GM19455 (cell line): ENCODE data around the gene C16orf90.
"Not testable (repeated sequence)": the region's sequence is repeated elsewhere in the genome, so short reads cannot be mapped to it uniquely, and the experiment has no call there.

Experiments
- ATAC-seq: cut with Tn5 transposase; IDR thresholded peaks from one replicate; pipeline ENCODE4 v1.9.1; 2021; ENCODE audit not compliant: unreplicated experiment

Gene C16orf90, protein sequence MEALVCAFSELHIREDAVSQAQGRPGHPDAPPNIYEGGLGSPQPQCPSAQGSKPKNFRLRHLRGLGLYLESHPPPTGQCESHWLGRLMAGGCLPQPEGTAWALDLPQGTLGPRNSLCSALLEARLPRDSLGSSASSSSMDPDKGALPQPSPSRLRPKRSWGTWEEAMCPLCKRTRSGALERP

DNA sequence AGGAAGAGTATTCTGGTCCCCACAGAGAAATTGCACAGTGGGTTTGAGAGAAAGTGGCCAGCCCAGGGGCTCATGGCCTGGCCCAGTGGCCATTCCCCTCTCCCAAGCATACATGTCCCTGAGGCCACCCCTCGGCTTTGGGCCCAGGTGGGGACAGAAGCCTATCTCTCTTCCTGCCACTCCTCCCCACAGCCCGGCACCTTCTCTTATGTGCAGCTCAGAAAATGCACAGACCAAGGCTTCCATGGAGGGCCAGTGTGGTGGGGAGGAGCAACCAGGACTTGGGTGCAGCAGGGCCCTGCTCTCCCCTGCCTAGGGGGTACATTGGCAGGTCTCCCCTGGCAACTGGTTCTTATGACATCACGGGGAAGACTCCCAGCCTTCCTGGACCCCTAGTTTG lies at the start of gene C16orf90:
Gene C16orf90, minus strand, starts transcription at position 314 of the 400 bp plus-strand sequence. Its CDS starts 68 bp downstream, at position 246.
- no peak for ATAC-seq

DNA sequence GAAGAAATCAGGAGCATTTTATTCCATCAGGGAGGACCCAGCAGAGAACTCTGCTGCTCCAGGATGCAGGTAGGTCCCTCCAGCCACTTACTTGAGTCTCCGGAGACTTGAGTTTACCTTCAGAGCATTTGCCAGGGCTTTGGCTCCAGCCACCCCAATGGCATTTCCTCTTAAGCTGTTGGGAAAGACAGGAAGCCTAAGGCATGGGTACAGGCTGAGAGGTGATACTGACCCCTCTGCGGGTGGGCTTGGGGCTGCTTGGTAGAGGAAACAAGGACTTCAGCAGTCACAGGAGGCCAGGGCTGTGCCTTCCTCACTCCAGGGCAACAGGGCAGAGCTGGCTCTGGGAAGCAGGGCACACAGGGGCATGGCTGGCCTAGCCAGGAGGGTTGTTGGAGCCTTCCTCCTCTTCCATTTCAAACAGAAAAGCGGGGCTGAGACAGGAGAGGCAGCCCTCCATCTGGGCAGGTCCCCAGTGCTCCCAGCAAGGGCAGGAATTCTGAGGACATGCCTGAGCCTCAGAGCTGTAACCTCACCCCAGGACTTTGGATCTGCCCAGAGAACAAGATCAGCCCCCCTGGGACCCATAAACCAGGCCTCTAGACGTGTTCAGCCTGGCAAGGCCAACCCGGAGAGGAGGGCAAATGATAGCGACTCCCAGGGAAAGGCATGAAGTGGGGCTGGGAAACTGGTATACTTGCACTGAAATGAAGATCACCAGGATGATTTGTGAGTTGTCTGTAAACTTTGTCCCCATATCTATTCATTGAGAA lies 47.5 kb upstream of the C16orf90 start:
- ATAC-seq = no peak

DNA sequence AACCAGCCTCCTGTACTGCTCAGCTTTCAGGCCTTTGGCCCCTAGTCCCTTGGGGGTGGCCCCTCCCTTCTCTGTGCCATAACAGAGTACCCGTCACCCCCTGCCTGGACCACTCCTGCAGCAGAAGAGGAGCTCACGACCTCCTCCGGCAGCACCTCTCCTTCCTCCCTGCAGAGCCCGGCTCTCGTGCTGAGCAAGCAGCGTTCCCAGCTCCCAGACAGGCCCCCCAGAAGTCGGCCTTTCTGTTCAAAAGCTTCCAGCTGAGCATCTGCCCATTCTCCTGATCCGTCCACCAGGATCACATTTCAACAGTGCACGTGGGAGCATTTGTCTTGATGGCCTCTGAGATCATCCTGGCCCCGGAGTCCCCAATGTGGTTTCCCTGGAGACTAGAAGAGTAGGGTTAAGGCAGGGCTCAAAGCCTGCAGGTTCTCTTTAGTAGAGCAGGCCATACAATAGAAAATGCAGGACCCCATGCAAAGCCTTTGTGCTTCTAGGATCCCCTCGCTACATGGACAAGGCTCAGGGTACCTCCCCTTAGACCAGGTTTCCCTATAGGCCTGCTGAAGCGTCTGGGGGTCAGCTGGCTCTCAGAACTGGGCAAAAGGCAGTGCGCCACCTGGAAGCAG lies 46.4 kb upstream of the C16orf90 start:
- ATAC-seq = no peak

DNA sequence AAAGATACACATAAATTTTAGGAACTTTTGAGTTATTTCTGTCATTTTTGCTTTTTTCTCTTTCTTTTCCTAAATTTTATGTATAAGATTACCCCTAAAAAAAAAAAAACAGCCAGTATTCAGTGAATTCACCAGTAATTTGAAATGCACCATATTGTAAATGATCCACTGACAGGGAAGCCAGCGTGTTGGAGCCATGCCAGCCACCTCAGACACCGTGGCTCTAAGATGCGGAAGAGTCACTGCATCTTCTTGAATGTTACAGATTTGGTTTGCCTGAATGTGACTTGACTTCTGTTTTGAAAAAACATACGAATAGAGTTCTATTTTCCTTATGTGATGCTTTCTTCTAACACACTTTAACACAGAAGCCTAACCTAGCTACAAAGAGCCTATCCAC lies 42.9 kb upstream of the C16orf90 start:
- no peak for ATAC-seq

DNA sequence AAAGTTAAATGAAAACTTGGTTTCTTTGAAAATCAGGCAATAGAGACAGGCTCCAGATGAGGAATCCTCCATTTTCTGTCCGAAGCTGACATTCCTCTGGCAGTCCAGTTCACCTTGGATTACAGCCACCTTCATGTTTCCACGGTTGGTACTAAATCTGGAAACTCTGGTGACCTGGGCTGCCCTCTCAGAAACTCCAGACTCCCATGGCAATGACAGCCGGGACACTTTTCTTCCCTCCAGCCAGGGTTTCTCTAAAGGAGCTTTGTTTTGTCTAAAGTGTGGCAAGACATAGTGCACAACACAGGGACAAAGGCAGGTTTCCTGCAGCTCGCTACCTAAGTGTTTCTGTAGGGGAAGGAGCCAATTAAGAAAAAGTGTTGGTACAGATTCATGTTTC lies 41.6 kb upstream of the C16orf90 start:
- no peak for ATAC-seq

DNA sequence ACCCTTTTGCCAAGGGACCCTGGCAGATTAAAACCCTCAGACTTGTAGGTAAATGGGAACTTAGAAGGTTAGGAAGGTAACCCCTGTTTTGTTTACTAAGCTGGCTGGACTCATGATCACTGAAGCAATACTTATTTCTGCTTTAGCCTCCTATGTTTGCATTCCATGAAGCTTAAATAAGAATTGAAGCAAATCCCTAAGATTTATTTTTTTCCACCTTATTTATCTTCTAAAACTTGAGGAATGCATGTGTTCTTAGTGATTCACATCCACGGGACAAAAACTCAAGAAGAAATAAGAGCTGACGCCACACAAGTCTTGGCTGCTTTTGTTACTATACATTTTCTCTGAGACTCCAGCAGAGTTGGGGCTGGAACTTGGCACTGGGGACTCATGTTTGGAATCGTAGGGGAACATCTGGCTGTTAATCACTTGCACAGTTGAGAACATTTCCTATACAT lies 41.0 kb upstream of the C16orf90 start:
- ATAC-seq = no peak

DNA sequence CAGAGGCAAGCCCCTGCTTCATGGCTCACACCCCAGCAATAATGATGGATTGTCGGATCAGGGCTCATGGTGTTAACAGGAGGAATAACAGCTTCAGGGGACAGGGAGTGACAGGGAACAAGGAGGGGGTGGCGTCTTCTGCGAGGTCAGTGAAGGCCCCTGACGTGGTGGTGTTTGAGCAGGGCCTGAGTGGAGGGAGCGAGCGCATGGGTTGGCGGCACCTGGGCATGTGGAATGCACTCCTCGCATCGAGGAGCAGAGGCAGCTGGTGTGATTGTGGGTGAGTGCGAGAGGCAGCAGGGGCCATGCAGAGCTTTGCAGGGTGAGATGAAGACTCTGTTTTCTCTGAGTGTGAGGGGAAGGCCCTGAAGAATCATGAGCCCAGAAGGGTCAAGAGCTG lies 38.8 kb upstream of the C16orf90 start:
- no peak for ATAC-seq

DNA sequence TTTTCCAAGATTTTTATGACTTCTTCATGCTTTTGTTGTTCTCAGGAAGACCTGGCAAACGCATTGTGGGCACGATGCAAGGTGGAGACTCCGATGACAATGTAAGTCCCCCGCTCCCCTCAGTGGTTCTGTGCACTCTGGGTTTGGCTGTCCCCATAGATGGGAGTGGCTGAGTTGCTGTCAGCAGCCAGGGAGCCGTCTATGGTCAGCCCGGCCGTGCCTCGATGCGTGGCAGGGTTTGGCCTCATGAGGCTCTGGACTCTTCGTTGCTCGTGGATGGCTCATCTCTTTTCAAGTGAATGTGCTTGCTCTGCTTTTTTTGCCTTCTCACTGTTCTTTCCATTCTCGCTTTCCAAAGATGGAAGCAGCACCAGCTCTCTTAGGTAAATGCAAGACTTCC lies 37.5 kb upstream of the C16orf90 start:
- ATAC-seq = no peak

DNA sequence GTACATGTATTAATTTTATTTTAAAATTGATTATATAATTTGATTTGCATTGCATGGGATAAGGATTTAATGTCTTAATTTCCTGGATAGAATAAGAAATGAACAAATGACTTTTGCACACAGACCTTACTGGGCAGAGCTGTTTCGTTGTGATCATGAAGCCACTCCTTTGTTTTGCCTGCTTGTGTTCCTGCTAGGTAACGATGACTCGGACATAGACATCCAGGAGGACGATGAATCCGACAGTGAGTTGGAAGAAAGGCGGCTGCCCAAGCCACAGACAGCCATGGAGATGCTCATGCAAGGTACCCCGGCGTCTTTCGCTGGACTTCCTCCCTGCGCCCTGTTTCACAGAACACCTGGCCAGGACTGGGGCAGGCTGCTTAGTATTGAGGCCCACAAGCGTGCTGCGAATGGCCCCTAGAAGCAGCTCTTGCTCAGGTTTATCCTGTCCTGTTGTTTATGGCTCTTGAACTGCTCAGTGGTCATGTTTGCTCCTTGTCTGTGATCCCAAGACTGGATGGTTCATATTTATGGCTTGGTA lies 35.2 kb upstream of the C16orf90 start:
- ATAC-seq = no peak

DNA sequence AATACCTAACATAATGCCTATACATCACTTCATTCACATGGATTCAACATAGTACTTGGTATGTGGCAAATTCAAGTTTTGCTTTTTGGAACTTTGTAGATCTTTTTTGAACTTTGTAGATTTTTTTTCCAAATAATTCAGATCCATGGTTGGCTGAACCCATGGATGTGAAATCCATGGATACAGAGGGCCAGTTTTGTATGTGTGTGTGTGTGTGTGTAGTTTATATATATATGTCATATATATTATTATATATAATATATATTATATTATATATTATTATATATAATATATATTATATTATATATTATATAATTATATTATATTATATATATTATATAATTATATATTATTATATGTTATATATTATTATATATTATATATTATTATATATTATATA lies 33.9 kb upstream of the C16orf90 start:
- ATAC-seq = no peak

DNA sequence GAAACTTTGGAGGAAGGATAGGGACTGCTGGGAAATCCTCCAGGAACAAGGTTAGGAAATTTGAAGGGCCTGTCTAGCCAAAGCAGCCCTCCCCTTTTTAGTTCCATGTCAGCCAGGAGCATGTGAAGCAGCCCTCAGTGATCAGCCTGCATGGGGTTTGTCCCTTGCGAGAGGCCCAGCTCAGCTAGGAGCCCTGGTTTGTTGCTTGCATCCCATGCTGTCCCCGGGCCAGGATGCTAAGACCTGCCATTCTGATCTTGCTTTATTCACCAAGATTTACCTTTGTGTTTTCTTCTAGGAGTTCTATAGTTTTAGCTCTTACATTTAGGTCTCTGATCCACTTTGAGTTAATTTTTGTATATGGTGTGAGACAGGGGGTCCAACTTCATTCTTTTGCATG lies 33.1 kb upstream of the C16orf90 start:
- ATAC-seq = no peak

DNA sequence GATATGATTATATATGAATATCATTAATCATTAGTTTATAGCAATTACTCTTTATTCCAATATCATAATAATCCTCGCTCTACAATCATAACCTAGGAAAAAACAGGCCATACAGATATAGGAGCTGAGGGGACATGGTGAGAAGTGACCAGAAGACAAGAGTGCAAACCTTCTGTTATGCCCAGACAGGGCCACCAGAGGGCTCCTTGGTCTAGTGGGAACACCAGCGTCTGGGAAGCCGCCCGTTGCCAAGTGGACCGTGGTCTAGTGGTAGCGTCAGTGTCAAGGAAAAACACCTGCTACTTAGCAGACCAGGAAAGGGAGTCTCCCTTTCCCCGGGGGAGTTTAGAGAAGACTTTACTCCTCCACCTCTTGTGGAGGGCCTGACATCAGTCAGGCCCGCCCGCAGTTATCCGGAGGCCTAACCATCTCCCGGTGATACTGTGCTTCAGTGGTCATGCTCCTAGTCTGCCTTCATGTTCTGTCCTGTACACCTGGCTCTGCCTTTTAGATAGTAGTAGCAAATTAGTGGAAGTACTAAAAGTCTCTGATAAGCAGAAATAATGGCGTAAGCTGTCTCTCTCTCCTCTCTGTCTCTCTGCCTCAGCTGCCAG lies 32.0 kb upstream of the C16orf90 start:
- ATAC-seq = not testable (repeated sequence)

DNA sequence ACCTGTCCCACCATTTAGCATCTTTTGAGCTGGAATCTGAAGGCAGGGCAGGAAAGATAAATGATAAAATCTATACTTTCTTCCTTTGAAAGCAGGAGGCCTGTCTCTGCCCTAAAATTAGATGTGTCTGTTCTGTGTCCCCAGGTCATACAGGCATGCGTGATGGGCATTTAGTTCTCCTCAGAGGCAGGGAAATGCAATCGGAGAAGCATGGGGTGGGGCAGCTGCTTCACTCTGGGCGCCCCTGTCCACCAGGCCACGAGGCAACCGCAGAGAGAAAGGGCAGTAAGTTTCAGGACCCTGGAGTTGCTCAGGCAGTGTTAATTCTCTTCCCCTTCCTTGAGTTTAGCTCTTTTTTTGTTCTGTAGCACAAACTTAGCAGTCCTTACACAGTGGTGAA lies 30.7 kb upstream of the C16orf90 start:
- ATAC-seq = no peak

DNA sequence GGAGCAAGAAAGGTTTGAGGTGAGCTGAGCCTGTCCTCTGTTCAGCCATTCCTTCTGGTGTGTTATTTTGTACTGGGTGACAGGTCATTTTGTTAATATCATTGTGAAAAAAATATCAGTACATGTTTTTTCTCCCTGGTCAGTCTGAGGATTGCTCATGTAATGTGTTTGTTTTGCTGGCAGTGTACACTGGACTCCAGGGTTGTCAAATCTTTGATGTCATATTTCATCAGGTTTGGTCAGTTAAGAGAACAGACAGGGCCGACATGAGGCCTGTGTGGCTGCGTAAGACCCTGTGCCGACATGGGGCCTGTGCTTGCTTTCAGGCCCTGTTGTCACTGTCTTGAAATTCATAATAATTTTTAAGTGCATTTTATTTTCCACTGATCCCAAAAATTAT lies 28.0 kb upstream of the C16orf90 start:
- no peak for ATAC-seq

DNA sequence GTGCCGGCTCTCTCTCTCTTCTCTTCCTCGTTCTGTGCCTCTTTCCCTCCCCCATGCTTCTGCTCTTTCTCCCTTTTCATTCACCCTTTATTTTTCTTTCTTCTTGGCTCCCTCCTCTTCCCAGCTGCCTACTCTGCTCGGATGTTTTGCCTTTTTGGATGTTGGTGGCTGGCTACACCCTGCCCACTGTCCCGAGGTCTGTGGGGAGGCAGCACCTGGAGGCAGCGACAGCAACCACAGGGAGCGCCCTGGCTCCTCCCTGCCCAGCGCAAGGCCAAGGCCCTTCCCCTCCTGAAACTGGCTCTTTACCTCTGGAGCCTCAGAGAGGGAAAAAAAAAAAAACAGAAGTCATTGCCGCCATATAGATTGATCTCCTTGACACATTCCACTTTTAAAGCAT lies 25.6 kb upstream of the C16orf90 start:
- no peak for ATAC-seq

DNA sequence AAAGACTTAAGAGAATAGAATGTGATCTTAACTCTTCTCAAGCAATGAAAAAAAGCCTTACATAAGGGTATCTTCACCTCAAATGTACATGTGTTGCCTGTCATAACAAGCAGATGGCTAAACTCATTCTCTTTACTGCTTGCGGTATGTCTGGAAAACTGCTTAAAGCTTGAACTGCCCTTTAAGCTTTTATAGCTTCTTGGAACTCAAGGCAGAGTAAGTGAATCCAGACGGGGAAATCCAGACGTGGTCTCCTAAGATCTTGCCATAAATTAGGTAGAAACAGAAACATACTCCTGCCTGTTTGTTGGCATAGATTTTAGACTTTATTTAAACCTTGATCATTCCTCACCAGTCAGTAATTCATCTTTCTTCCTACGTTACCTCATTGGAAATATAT lies 25.1 kb upstream of the C16orf90 start:
- no peak for ATAC-seq

DNA sequence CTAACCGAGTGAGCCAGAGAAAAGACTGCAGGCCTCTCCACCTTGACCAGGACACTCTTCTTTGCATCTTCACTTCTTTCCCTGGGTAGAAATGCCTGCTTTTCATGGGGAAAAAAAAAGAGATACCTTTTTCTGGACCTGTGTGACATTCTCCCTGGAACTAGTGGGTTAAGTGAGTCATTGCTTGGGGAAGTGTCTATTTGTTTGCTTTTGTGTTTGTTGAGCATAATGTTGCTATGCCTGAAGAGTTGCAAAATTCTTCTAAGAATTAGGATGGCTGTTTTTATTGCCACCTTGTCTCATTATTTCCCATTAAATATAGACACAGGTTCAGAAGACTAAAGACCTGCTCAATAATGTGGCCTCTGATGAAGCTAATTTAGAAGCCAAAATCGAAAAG lies 24.3 kb upstream of the C16orf90 start:
- ATAC-seq = no peak

DNA sequence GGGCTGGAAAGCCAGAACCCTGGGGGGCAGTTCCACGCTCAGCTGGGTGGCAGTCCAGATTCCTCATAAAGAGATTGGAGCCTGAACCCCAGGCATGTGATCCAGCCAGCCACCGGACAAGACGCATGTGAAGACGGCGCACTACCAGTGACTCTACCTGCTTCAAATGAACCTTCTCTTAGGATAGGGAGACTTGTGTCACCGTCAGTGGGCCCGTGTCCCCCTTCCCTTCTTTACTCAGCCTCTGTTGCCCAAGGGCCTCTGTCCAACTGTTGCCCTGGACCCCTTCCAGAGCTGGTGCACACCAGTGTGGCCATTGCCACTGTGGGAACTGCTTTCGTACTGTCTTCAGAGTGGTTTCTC lies 23.7 kb upstream of the C16orf90 start:
- no peak for ATAC-seq

DNA sequence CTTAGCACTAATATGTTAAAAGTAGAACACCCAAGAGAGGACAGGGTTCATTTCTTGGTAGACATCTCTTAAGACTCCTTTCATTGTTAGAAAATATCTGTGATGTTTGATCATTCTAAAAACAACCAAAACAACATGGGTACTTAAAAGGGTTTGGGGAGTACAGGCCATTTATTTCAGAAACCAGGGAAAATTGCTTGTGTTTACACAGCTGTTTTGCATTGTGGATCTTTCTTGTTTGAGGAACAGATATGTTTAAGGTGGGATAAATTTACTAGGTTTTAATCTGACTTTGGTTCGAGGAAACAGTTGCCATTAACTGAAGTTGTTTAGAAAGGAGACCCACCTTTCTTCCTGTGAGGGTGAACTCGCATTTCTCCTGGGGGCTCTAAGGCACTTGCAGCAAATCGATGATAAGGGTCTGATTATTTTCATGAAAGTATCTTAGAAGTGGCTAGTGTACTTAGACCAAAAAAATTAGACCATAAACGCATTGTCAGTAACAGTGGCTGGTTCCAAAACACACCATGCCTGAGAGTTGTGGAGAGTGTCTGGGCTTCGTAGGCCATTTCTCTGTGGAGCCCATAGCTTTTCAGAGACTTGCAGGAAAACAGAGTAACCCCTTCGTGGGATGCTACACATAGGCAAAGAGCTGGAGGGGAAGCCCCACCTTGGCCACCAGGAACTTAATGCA lies 23.1 kb upstream of the C16orf90 start:
- ATAC-seq = no peak

DNA sequence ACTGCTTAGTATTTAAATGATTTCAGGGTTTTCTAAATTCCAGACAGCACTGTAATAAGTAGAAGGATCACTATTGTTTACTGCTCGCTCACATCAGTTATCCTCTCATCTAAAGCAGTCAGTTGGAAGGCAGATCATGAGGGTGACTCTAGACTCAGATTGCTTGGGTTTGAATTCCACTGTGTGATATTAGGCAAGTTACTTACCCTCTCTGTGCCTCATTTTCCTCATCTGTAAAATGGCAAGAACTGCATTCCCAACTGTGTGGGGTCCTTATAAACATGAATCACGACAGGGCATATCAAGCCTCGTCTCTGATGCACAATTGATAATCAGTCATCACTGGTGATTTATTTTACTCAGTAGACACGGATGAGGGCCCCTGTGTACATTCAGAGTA lies 20.6 kb upstream of the C16orf90 start:
- no peak for ATAC-seq

DNA sequence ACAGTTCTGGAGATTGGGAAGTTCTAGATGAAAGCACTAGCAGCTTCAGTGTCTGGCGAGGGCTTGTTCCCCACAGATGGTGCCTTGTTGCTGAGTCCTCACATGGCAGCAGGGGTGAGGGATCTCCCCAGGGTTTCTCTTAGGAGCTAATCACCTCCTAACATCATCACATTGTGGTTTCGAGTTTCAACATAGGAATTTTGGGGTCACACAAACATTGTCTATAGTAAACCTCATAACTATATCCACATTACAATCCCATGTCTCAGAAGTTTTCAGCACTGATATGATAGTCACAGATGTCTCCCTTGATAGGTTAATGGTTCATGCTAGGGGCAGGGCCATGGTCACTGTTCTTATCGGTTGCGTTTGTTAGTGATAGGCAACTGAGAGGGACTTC lies 19.3 kb upstream of the C16orf90 start:
- no peak for ATAC-seq
